IMR-90 (cell line): ENCODE measurements around the gene MEGF11.

Source experiments
- CEBPB ChIP-seq: IDR thresholded peaks from 2 replicates; pipeline ENCODE4 v1.6.1; 2012; ENCODE audit warnings: low read depth, low read length, improper control_type of control experiment
- MAFK ChIP-seq: IDR thresholded peaks from 2 replicates; pipeline ENCODE4 v1.6.1; 2012; ENCODE audit warnings: low read depth, low read length, improper control_type of control experiment
- MAZ ChIP-seq: IDR thresholded peaks from 2 replicates; pipeline ENCODE4 v1.6.1; 2012; ENCODE audit warnings: low read depth, mild to moderate bottlenecking, low read length, improper control_type of control experiment, moderate library complexity, borderline replicate concordance
- POLR2A ChIP-seq: IDR thresholded peaks from 2 replicates; pipeline ENCODE4 v1.6.1; 2012; ENCODE audit warnings: mild to moderate bottlenecking, low read depth, low read length
- SMC3 ChIP-seq: fragments of 150-350 bp; IDR thresholded peaks from 2 replicates; pipeline ENCODE4 v1.6.1; 2016; ENCODE audit warnings: low read depth, mild to moderate bottlenecking, antibody characterized with exemption, low read length, moderate library complexity
- TF ChIP-seq, protein P1 (sequence below): conservative IDR thresholded peaks from 2 replicates; pipeline ENCODE4 v1.5.1; 2012; ENCODE audit warnings: mild to moderate bottlenecking, low read depth, low read length, improper control_type of control experiment

DNA sequence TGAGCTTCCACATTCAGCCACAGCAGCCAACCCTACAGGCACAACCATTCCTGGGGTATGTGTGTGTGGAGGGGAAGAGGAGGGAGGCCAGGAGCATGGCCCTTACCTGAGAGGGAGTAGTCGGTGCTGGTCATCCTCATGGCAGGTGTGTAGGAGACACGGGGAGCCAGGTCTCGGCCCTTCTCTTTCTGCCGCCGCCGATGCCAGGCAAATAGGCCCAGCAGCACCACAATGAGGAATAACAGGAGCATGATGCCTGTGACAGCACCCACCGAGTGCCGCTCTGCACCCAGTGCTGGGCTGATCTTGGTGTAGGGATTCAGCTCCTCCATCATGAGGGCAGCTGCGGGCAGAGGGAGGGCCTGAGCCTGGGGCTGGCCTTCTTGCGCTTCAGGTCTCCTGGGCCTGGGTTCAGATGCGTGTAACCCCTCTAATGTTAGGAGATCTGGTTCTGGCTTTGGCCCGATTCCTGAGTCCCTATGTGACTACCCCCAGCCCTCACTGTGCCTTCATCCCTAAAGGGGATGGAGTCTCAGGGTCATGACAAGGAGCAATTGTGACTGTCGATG is 339.8 kb downstream of the MEGF11 start:
- TF ChIP-seq, protein P1, sequence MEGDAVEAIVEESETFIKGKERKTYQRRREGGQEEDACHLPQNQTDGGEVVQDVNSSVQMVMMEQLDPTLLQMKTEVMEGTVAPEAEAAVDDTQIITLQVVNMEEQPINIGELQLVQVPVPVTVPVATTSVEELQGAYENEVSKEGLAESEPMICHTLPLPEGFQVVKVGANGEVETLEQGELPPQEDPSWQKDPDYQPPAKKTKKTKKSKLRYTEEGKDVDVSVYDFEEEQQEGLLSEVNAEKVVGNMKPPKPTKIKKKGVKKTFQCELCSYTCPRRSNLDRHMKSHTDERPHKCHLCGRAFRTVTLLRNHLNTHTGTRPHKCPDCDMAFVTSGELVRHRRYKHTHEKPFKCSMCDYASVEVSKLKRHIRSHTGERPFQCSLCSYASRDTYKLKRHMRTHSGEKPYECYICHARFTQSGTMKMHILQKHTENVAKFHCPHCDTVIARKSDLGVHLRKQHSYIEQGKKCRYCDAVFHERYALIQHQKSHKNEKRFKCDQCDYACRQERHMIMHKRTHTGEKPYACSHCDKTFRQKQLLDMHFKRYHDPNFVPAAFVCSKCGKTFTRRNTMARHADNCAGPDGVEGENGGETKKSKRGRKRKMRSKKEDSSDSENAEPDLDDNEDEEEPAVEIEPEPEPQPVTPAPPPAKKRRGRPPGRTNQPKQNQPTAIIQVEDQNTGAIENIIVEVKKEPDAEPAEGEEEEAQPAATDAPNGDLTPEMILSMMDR, result no peak
- TF ChIP-seq CEBPB (no peak), SMC3 (no peak), MAFK (no peak), POLR2A (no peak), MAZ (no peak)
